Smooth muscle cell (in vitro differentiated cells): ENCODE results near the gene BMPER. TPM values are rescaled to one million over a fixed set of nuclear protein-coding genes. Genes with fewer than 3 reads are reported as not detected.

Experiments used
- DNase-seq: peaks from one replicate; lab custom pipeline; 2025; ENCODE audit not compliant: unreplicated experiment; lab: John Stamatoyannopoulos, UW
- H2AFZ ChIP-seq: fragments of 200-600 bp; sonication (generic); 2 replicates; pipeline ENCODE4 v1.6.0; 2016; ENCODE audit warnings: antibody characterized with exemption, low read depth, mild to moderate bottlenecking
- H3F3A ChIP-seq: fragments of 200-600 bp; sonication (generic); 2 replicates; pipeline ENCODE4 v1.6.0; 2017; ENCODE audit warnings: antibody characterized with exemption, low read depth
- H3K27ac ChIP-seq: fragments of 200-600 bp; sonication (generic); 2 replicates; pipeline ENCODE4 v1.5.1; 2016; ENCODE audit warnings: low read depth, mild to moderate bottlenecking
- H3K27me3 ChIP-seq: fragments of 200-600 bp; sonication (generic); 2 replicates; pipeline ENCODE4 v1.6.1; 2016; ENCODE audit warnings: low read depth, mild to moderate bottlenecking
- H3K36me3 ChIP-seq: fragments of 200-600 bp; sonication (generic); 2 replicates; pipeline ENCODE4 v1.5.1; 2016; ENCODE audit warnings: low read depth
- H3K4me1 ChIP-seq: fragments of 200-600 bp; sonication (generic); 2 replicates; pipeline ENCODE4 v1.5.1; 2016; ENCODE audit warnings: low read depth
- H3K4me2 ChIP-seq: fragments of 200-600 bp; sonication (generic); 2 replicates; pipeline ENCODE4 v1.6.0; 2016; ENCODE audit warnings: mild to moderate bottlenecking
- H3K4me3 ChIP-seq: fragments of 200-600 bp; sonication (generic); 2 replicates; pipeline ENCODE4 v1.5.1; 2016; ENCODE audit warnings: mild to moderate bottlenecking
- H3K79me2 ChIP-seq: fragments of 200-600 bp; sonication (generic); 2 replicates; pipeline ENCODE4 v1.6.0; 2016; ENCODE audit warnings: low read depth, mild to moderate bottlenecking
- H3K9ac ChIP-seq: fragments of 200-600 bp; sonication (generic); 2 replicates; pipeline ENCODE4 v1.6.0; 2016; ENCODE audit warnings: low read depth
- H3K9me3 ChIP-seq: fragments of 200-600 bp; sonication (generic); replicated peaks from 2 replicates; pipeline ENCODE4 v1.5.1; 2016; ENCODE audit warnings: low read depth
- H4K20me1 ChIP-seq: fragments of 200-600 bp; sonication (generic); 2 replicates; pipeline ENCODE4 v1.6.0; 2016; ENCODE audit warnings: low read depth
- CTCF ChIP-seq: fragments of 200-600 bp; sonication (generic); IDR thresholded peaks from 2 replicates; pipeline ENCODE4 v1.5.1; 2017; ENCODE audit warnings: borderline replicate concordance, mild to moderate bottlenecking, antibody characterized with exemption; ENCODE audit not compliant: insufficient read depth, poor library complexity, severe bottlenecking
- WGBS: methylation state at CpG from one replicate; pipeline ENCODE4 v1.1.7; 2016; ENCODE audit warnings: low lambda C conversion rate; 5-methylcytosine and 5-hydroxymethylcytosine counted together
- polyA plus RNA-seq: library from polyadenylated mRNA; unstranded; fragments of >200 nt; fragmentation: Nextera tagmentation; extraction: Ambion mirVana; gene quantifications from 2 replicates; pipeline ENCODE4 v1.2.1, GENCODE V29; 2016
- total RNA-seq: library from RNA; depleted of rRNA; stranded (reverse); fragments of >200 nt; gene quantifications from 2 replicates; pipeline ENCODE4 v1.2.3, GENCODE V29; 2014

BMPER gene
- total and polyA plus RNA-seq, 2 experiments from 2014 or later, result 3.0 to 21.9 TPM

GRCh38 chr7:34081935-34082334, 176.6 kb downstream of the BMPER start:
- Histone ChIP-seq H3K9ac (no peak overlapping the region), H2AFZ (no peak overlapping the region), H3K4me2 (no peak overlapping the region), H3K27me3 (no peaks in the 10 kb centered on the region), H3K36me3 (no peaks in the 10 kb centered on the region), H3K27ac (no peak overlapping the region), H3F3A (no peaks in the 10 kb centered on the region), H4K20me1 (no peaks in the 10 kb centered on the region), H3K4me1 (no peaks in the 10 kb centered on the region), H3K4me3 (no peak overlapping the region), H3K79me2 (no peaks in the 10 kb centered on the region), H3K9me3 (no peaks in the 10 kb centered on the region)
- no peak for TF ChIP-seq CTCF
- 86% methylated on average over 1 of the region's 1 CpG for WGBS
- no peak for DNase-seq

DNA sequence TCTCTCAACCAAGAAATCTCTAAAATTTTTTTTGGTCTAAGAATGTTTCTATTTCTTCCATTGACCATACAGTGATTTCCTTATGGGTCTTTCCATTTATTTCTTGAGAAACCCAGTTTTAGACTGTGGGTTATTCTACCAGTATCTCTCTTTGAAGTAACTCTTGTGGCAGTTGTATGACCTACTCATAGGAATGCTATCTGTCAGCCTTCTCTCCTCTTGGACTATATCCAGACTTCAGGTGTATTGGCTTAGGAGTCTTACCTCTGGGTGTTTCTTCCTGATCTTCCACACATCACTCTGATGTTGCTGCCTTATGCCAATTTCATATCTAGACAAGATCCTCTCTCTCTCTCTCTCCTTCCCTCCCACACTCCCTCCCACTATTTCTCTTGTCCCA, 178.1 kb downstream of the BMPER start:
- Histone ChIP-seq H3K36me3 (no peaks in the 10 kb centered on the region), H3K4me1 (no peaks in the 10 kb centered on the region), H3K4me3 (no peak overlapping the region), H3K9me3 (no peaks in the 10 kb centered on the region), H3K27me3 (no peaks in the 10 kb centered on the region), H3F3A (no peaks in the 10 kb centered on the region), H3K9ac (no peak overlapping the region), H3K79me2 (no peaks in the 10 kb centered on the region), H3K27ac (no peak overlapping the region), H2AFZ (no peak overlapping the region), H3K4me2 (no peak overlapping the region), H4K20me1 (no peaks in the 10 kb centered on the region)
- TF ChIP-seq CTCF, result no peak
- DNase-seq, result no peak

- no peak overlapping the region for H3K4me2 ChIP-seq
- no peaks in the 10 kb centered on the region for H3F3A ChIP-seq
- no peak overlapping the region for H3K27ac ChIP-seq
- TF ChIP-seq CTCF, result no peak
- no peak overlapping the region for H3K4me3 ChIP-seq
- no peaks in the 10 kb centered on the region for H3K79me2 ChIP-seq
- no peaks in the 10 kb centered on the region for H3K36me3 ChIP-seq
- no peak for DNase-seq
- H2AFZ ChIP-seq, result no peak overlapping the region
- H3K4me1 ChIP-seq, result no peaks in the 10 kb centered on the region
- no peaks in the 10 kb centered on the region for H3K9me3 ChIP-seq
- no peak overlapping the region for H3K9ac ChIP-seq
- H4K20me1 ChIP-seq, result no peaks in the 10 kb centered on the region
- no peaks in the 10 kb centered on the region for H3K27me3 ChIP-seq
- WGBS, result 94% methylated on average over 1 of the region's 1 CpG
These were observed 179.3 kb downstream of the BMPER start for GRCh38 chr7:34084651-34085050.

GRCh38 chr7:34086064-34086463, 180.7 kb downstream of the BMPER start:
- Histone ChIP-seq H3K27me3 (no peaks in the 10 kb centered on the region), H3K27ac (no peak overlapping the region), H3K4me1 (no peaks in the 10 kb centered on the region), H2AFZ (no peak overlapping the region), H3K9ac (no peak overlapping the region), H3K4me2 (no peak overlapping the region), H3K9me3 (no peaks in the 10 kb centered on the region), H3K4me3 (no peak overlapping the region), H3K79me2 (no peaks in the 10 kb centered on the region), H3F3A (no peaks in the 10 kb centered on the region), H3K36me3 (no peaks in the 10 kb centered on the region), H4K20me1 (no peaks in the 10 kb centered on the region)
- 90% methylated on average over 5 of the region's 5 CpGs for WGBS
- no peak for DNase-seq
- TF ChIP-seq CTCF, result no peak
